HFFc6 (cell line): ENCODE measurements around the gene ZSCAN18. TPM values are rescaled to one million over a fixed set of nuclear protein-coding genes. Genes with fewer than 3 reads are reported as not detected.

ENCODE experiments used
- DNase-seq: peaks from one replicate; pipeline ENCODE4 v3.0.0-alpha.2; 2018
- H3K27ac Mint-ChIP-seq: 2 replicates; pipeline ENCODE4 v1.8.0; 2020; ENCODE audit warnings: mild to moderate bottlenecking, mixed read lengths
- H3K27me3 Mint-ChIP-seq: 2 replicates; pipeline ENCODE4 v1.8.0; 2021; ENCODE audit warnings: mild to moderate bottlenecking, moderate library complexity, mixed read lengths; ENCODE audit not compliant: insufficient read depth
- H3K36me3 Mint-ChIP-seq: 2 replicates; pipeline ENCODE4 v1.8.0; 2021; ENCODE audit warnings: low read depth, mixed read lengths
- H3K4me1 Mint-ChIP-seq: 2 replicates; pipeline ENCODE4 v1.8.0; 2020; ENCODE audit warnings: low read depth, mixed read lengths
- H3K4me3 Mint-ChIP-seq: 2 replicates; pipeline ENCODE4 v1.8.0; 2020; ENCODE audit warnings: mild to moderate bottlenecking, moderate library complexity, mixed read lengths
- H3K9me3 Mint-ChIP-seq: 2 replicates; pipeline ENCODE4 v1.8.0; 2020; ENCODE audit warnings: mild to moderate bottlenecking, mixed read lengths
- total RNA-seq, 6 experiments: library from RNA; stranded (reverse); fragmentation: NEBNext Ultra II Directional; extraction: Animal tissue kit (Norgen Biotek cat#: 25700); gene quantifications; 2 replicates in 1 of 6; 3 replicates in 5 of 6; pipeline ENCODE4 v1.2.3, GENCODE V29; 2021
- TF ChIP-seq, protein P1 (sequence below): fragments of 200-600 bp; sonication (generic); IDR thresholded peaks from 2 replicates; pipeline ENCODE4 v1.5.0; 2021; ENCODE audit warnings: antibody characterized with exemption, mild to moderate bottlenecking

Gene ZSCAN18
- total RNA-seq, 6 experiments from 2014 or later, result 0.80 to 2.8 (median 2.1) TPM

DNA sequence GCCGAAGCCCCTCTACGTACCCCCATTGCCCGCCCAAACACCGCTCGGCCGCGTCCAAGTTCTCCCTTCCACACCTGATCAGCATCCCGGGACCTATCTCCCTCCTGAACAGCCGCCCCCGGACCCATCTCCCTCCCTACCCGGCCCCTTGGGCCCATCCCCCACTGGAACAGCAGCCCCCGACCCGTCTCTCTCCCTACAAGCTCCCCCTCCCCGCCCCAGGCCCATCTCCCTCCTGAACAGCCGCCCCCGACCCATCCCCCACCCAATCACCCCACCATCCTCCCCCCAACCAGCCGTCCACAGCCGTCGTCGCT, 63.6 kb downstream of the ZSCAN18 start:
- Mint-ChIP-seq H3K9me3 (peaks cover 40% of the 10 kb centered on the region), H3K4me3 (no peak overlapping the region), H3K36me3 (peaks cover 12% of the 10 kb centered on the region), H3K4me1 (no peaks in the 10 kb centered on the region), H3K27me3 (peaks cover 3% of the 10 kb centered on the region), H3K27ac (no peak overlapping the region)
- DNase-seq, result no peak
- TF ChIP-seq, protein P1, sequence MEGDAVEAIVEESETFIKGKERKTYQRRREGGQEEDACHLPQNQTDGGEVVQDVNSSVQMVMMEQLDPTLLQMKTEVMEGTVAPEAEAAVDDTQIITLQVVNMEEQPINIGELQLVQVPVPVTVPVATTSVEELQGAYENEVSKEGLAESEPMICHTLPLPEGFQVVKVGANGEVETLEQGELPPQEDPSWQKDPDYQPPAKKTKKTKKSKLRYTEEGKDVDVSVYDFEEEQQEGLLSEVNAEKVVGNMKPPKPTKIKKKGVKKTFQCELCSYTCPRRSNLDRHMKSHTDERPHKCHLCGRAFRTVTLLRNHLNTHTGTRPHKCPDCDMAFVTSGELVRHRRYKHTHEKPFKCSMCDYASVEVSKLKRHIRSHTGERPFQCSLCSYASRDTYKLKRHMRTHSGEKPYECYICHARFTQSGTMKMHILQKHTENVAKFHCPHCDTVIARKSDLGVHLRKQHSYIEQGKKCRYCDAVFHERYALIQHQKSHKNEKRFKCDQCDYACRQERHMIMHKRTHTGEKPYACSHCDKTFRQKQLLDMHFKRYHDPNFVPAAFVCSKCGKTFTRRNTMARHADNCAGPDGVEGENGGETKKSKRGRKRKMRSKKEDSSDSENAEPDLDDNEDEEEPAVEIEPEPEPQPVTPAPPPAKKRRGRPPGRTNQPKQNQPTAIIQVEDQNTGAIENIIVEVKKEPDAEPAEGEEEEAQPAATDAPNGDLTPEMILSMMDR, result no peak

Other genes with a start within 250 kb of the ZSCAN18 start
- 10 to 100 TPM; 22.6 to 28.6 (median 25.3) TPM for gene ZNF587, start 248.4 kb downstream of the ZSCAN18 start, total RNA-seq
- 1 to 10 TPM in 5 of 6 experiments, under 1 TPM in 1; 1.00 to 1.6 (median 1.3) TPM for gene ZNF814, start 209.2 kb downstream of the ZSCAN18 start, total RNA-seq
- gene ZNF417, start 181.6 kb downstream of the ZSCAN18 start, total RNA-seq, result 10 to 100 TPM in 1 of 6 experiments, 1 to 10 TPM in 5; 6.8 to 10.3 (median 9.0) TPM
- gene ZNF418, start 162.8 kb downstream of the ZSCAN18 start, total RNA-seq, result under 1 TPM; 0.07 to 0.81 (median 0.46) TPM
- 1 to 10 TPM; 2.8 to 3.9 (median 3.2) TPM for gene ZNF256, start 150.5 kb downstream of the ZSCAN18 start, total RNA-seq
- under 1 TPM in 3 of 6 experiments, not detected in 3; 0.23 to 0.59 (median 0.33) TPM for gene C19orf18, start 123.7 kb downstream of the ZSCAN18 start, total RNA-seq
- gene ZNF606, start 95.4 kb downstream of the ZSCAN18 start, total RNA-seq, result 1 to 10 TPM; 3.5 to 6.0 (median 4.9) TPM
- gene ZSCAN1, start 64.2 kb downstream of the ZSCAN18 start, total RNA-seq, result not detected
- under 1 TPM in 2 of 6 experiments, not detected in 4; 0.07 to 0.09 TPM for gene ZNF135, start 38.9 kb downstream of the ZSCAN18 start, total RNA-seq
- gene ZNF329, start 52.6 kb upstream of the ZSCAN18 start, total RNA-seq, result 1 to 10 TPM; 6.6 to 9.5 (median 7.9) TPM
- gene ZNF274, start 84.8 kb upstream of the ZSCAN18 start, total RNA-seq, result 10 to 100 TPM; 15.6 to 18.4 (median 17.6) TPM
- gene ZNF544, start 130.7 kb upstream of the ZSCAN18 start, total RNA-seq, result 10 to 100 TPM; 26.5 to 32.5 (median 29.9) TPM
- 1 to 10 TPM; 3.4 to 4.5 (median 4.1) TPM for gene ZNF8, start 180.7 kb upstream of the ZSCAN18 start, total RNA-seq
- gene ERVK3-1, start 207.1 kb upstream of the ZSCAN18 start, total RNA-seq, result 10 to 100 TPM; 24.0 to 31.2 (median 28.2) TPM
- gene ZSCAN22, start 228.8 kb upstream of the ZSCAN18 start, total RNA-seq, result 1 to 10 TPM; 2.5 to 3.0 (median 2.8) TPM